Endothelial cell of umbilical vein (primary cell): ENCODE measurements around the gene LINGO4. TPM values are rescaled to one million over a fixed set of nuclear protein-coding genes. Genes with fewer than 3 reads are reported as not detected.

Experiments used
- BruUV-seq: library from RNA; stranded (reverse); fragments of 400-500 nt; replicated peaks from 2 replicates; lab custom pipeline; 2021; lab: Mats Ljungman, UMichigan
- CTCF ChIA-PET: fragments of 300-600, 350-600 bp; sonication (Branson Sonifier 250); formaldehyde crosslinking; loops from one replicate; lab custom pipeline; 2021; ENCODE audit warnings: antibody characterized with exemption, inconsistent platforms; lab: Charles Lee
- POLR2A ChIA-PET: fragments of 300-600, 350-600 bp; sonication (Branson Sonifier 250); formaldehyde crosslinking; loops from one replicate; lab custom pipeline; 2021; ENCODE audit warnings: antibody characterized with exemption, inconsistent platforms; lab: Charles Lee
- DNase-seq: peaks from one replicate; pipeline ENCODE4 v3.0.0-alpha.2; 2011; ENCODE audit warnings: low read depth, low spot score
- FAIRE-seq: peaks from 2 replicates; lab custom pipeline; 2011; peaks lifted over from hg19 to GRCh38; lab: Jason Lieb, UNC
- H2AFZ ChIP-seq: 2 replicates; pipeline ENCODE4 v1.6.0; 2012; ENCODE audit warnings: low read depth, low read length, control low read depth, inconsistent platforms
- H3K27ac ChIP-seq: 2 replicates; pipeline ENCODE4 v1.5.1; 2011; ENCODE audit warnings: low read depth, mild to moderate bottlenecking, control low read depth, low read length, moderate library complexity; ENCODE audit not compliant: insufficient read depth
- H3K27me3 ChIP-seq, 2 experiments: 2 replicates each; pipeline versions ENCODE4 v1.6.0 to v1.6.1; 2011; ENCODE audit warnings: low read length in 2 of 2, mixed read lengths in 1 of 2; ENCODE audit not compliant: control insufficient read depth in 2 of 2, insufficient read depth in 2 of 2
- H3K36me3 ChIP-seq, 2 experiments: 2 replicates in 1 of 2; 3 replicates in 1 of 2; pipeline ENCODE4 v1.5.1; 2011; ENCODE audit warnings: low read length in 2 of 2, mild to moderate bottlenecking in 1 of 2, moderate library complexity in 1 of 2; ENCODE audit not compliant: control insufficient read depth in 2 of 2, insufficient read depth in 2 of 2; ENCODE audit errors: extremely low read depth in 1 of 2
- H3K4me1 ChIP-seq: 3 replicates; pipeline ENCODE4 v1.5.1; 2011; ENCODE audit warnings: mild to moderate bottlenecking, low read length; ENCODE audit not compliant: control insufficient read depth, insufficient read depth; ENCODE audit errors: extremely low read depth
- H3K4me2 ChIP-seq: 2 replicates; pipeline ENCODE4 v1.6.1; 2011; ENCODE audit warnings: low read length, control low read depth, mixed read lengths; ENCODE audit not compliant: insufficient read depth
- H3K4me3 ChIP-seq, 3 experiments: fragments of 200-600 bp in 1 of 3; sonication (generic), shearing (Covaris generic) in 1 of 3; replicated peaks in 1 of 3; 2 replicates each; pipeline ENCODE4 v1.5.1; 2011 to 2016; ENCODE audit warnings: control low read depth in 3 of 3, low read length in 3 of 3, mild to moderate bottlenecking in 2 of 3, inconsistent platforms in 1 of 3, low read depth in 1 of 3, moderate library complexity in 1 of 3; ENCODE audit not compliant: insufficient read depth in 1 of 3
- H3K79me2 ChIP-seq: 2 replicates; pipeline ENCODE4 v1.6.0; 2012; ENCODE audit warnings: low read length, inconsistent platforms; ENCODE audit not compliant: control insufficient read depth, insufficient read depth
- H3K9ac ChIP-seq: replicated peaks from 2 replicates; pipeline ENCODE3; 2011; ENCODE audit warnings: low read length, control low read depth; ENCODE audit not compliant: insufficient read depth; ENCODE audit errors: extremely low read depth
- H3K9me1 ChIP-seq: replicated peaks from 3 replicates; pipeline ENCODE4 v1.6.0; 2011; ENCODE audit warnings: mild to moderate bottlenecking, low read length; ENCODE audit not compliant: control insufficient read depth, insufficient read depth; ENCODE audit errors: extremely low read depth
- H3K9me3 ChIP-seq: replicated peaks from 2 replicates; pipeline ENCODE4 v1.5.1; 2012; ENCODE audit warnings: low read length, inconsistent platforms; ENCODE audit not compliant: control insufficient read depth, insufficient read depth
- H4K20me1 ChIP-seq: replicated peaks from 2 replicates; pipeline ENCODE3; 2011; ENCODE audit warnings: mild to moderate bottlenecking, low read length; ENCODE audit not compliant: control insufficient read depth, insufficient read depth; ENCODE audit errors: extremely low read depth
- EZH2 ChIP-seq: IDR thresholded peaks from 2 replicates; pipeline ENCODE4 v1.6.1; 2012; ENCODE audit warnings: borderline replicate concordance, low read depth, mild to moderate bottlenecking, moderate library complexity, low read length, inconsistent platforms; ENCODE audit not compliant: severe bottlenecking
- FOS ChIP-seq: IDR thresholded peaks from 2 replicates; pipeline ENCODE4 v1.6.1; 2011; ENCODE audit warnings: mild to moderate bottlenecking, low read length, moderate library complexity, borderline replicate concordance; ENCODE audit not compliant: insufficient read depth
- GATA2 ChIP-seq: IDR thresholded peaks from 2 replicates; pipeline ENCODE4 v1.7.0; 2011; ENCODE audit warnings: low read depth, mild to moderate bottlenecking, moderate library complexity, mixed read lengths, low read length; ENCODE audit not compliant: insufficient read length, insufficient read depth
- JUN ChIP-seq: IDR thresholded peaks from 2 replicates; pipeline ENCODE4 v1.6.1; 2011; ENCODE audit warnings: borderline replicate concordance, low read depth; ENCODE audit not compliant: insufficient read length, insufficient read depth
- MYC ChIP-seq: IDR thresholded peaks from one replicate; pipeline ENCODE4 v1.6.1; 2011; ENCODE audit warnings: mild to moderate bottlenecking, low read depth, low read length
- POLR2A ChIP-seq: IDR thresholded peaks from 2 replicates; pipeline ENCODE4 v1.6.1; 2012; ENCODE audit warnings: low read depth, mild to moderate bottlenecking, control low read depth, low read length
- POLR2AphosphoS5 ChIP-seq: IDR thresholded peaks from 2 replicates; pipeline ENCODE4 v1.6.1; 2012; ENCODE audit warnings: low read depth, mild to moderate bottlenecking, control low read depth, low read length, moderate library complexity; ENCODE audit not compliant: insufficient read depth
- dilution Hi-C: fragments of 300-500 bp; cut with MboI; formaldehyde crosslinking; loops from one replicate; pipeline ENCODE4 v1.15.0; 2019; ENCODE audit warnings: low sequenced_read_pairs; ENCODE audit not compliant: extremely low pct_ligation_motif_present
- intact Hi-C: fragments of 100-400 bp; cut with micrococcal nuclease; formaldehyde crosslinking; loops from one replicate; pipeline ENCODE4 v1.10.0; 2022
- polyA plus RNA-seq, 4 experiments: library from polyadenylated mRNA; depleted of rRNA in 3 of 4; stranded (reverse) in 3 of 4; unstranded in 1 of 4; fragments of >200 nt; gene quantifications; 2 replicates each; pipeline versions ENCODE4 v1.2.1 to v1.2.3, GENCODE V29; 2011 to 2012; ENCODE audit warnings: missing spikeins in 1 of 4
- total RNA-seq: library from RNA; stranded (reverse); gene quantifications from 2 replicates; pipeline ENCODE4 v1.2.3, GENCODE V29; 2021
- TF ChIP-seq, protein P1 (sequence below): IDR thresholded peaks from 2 replicates; pipeline ENCODE4 v1.6.1; 2011; ENCODE audit not compliant: insufficient read depth, insufficient read length
- TF ChIP-seq, protein P2 (sequence below), 2 donors: IDR thresholded peaks; 1 replicate in 1 of 2; 2 replicates in 1 of 2; pipeline ENCODE4 v1.5.1; 2011; ENCODE audit warnings: low read length in 2 of 2, mild to moderate bottlenecking in 2 of 2, moderate library complexity in 2 of 2, control low read depth in 1 of 2, inconsistent platforms in 1 of 2, low read depth in 1 of 2; ENCODE audit not compliant: insufficient read depth in 1 of 2; ENCODE audit errors: extremely low read depth in 1 of 2

Gene LINGO4
- total and polyA plus RNA-seq, 2 donors (not counting 3 experiments of a cell fraction or from before 2014, with no cell fraction given): not detected

DNA sequence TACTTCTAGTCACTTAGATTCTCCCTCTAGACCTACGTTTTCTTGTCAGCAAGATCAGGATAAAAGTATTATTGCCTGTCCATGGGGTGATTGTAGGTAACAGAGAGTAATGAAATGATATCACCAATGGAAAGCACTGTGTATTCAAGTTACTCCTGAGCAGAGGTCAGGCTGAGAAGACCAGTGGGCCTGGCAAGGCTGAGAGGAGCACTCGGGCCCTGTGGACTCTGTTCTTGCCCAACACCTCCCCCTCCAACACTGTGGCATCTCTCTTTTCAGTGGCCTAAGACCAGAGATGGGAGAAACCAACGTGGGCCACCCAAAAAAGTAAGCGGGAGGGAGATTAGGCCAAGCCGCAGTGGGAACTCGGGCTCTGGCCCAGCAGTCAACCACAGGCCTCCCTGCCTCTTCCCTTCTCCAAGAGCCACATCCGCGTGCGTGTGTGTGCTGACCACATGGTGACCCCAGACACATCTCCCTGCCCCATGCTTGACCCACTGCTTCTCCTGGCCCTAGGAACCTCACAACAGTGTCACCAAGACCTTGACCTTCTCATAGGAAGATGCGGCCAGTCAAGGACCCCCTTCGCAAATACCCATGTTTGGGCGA is 14.1 kb upstream of the LINGO4 start:
- Histone ChIP-seq H3K9me3 (no peaks in the 10 kb centered on the region), H4K20me1 (no peaks in the 10 kb centered on the region), H3K79me2 (no peaks in the 10 kb centered on the region), H3K27ac (no peak overlapping the region), H3K4me1 (no peaks in the 10 kb centered on the region), H2AFZ (no peak overlapping the region), H3K4me3 (no peak overlapping the region), H3K9ac (no peak overlapping the region), H3K27me3 (peaks cover 0 to 7% of the 10 kb centered on the region in 2 experiments), H3K4me2 (no peak overlapping the region), H3K36me3 (no peaks in the 10 kb centered on the region), H3K9me1 (no peaks in the 10 kb centered on the region)
- intact Hi-C loops (no loop called here), dilution Hi-C loops (no loop called here)
- FAIRE-seq (no peak), DNase-seq (no peak)
- no peak for TF ChIP-seq POLR2A
- TF ChIP-seq JUN: no peak
- TF ChIP-seq EZH2: no peak
- no peak for TF ChIP-seq GATA2
- no peak for TF ChIP-seq POLR2AphosphoS5
- CTCF ChIA-PET: interaction anchor here (1.1 kb wide), 1 partner anchor 17 kb away, joined by 4 read pairs; no protein-coding TSS in a partner anchor
- no TSS peak for BruUV-seq
- POLR2A ChIA-PET: no interaction called here

DNA sequence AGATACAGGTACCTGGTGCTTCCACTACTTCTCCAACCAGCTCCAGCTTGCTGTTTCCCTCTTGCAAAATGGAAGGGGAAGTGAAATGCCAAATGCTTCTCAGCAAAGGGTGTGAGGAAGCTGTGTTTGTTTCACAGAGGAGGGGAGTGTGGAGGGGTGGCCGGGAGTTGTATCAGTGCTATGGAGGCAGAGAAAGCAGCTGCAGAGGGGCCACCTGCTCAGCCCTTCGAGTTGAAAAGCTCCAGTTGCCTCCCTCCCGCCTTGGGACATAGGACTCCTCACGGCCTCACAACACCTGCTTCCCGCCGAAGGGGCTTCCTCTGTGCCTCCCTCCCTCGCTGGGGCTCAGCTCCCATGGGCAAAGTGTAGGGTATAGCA is 12.1 kb upstream of the LINGO4 start:
- Histone ChIP-seq H4K20me1 (no peaks in the 10 kb centered on the region), H3K27ac (no peak overlapping the region), H3K9me3 (no peaks in the 10 kb centered on the region), H3K27me3 (peaks cover 0 to 3% of the 10 kb centered on the region in 2 experiments), H3K4me3 (no peak overlapping the region), H3K36me3 (no peaks in the 10 kb centered on the region), H3K9ac (no peak overlapping the region), H2AFZ (no peak overlapping the region), H3K4me2 (no peak overlapping the region), H3K9me1 (no peaks in the 10 kb centered on the region), H3K79me2 (no peaks in the 10 kb centered on the region), H3K4me1 (no peaks in the 10 kb centered on the region)
- DNase-seq: no peak
- no peak for FAIRE-seq
- ChIA-PET CTCF (interaction anchor here (2.0 kb wide), 1 partner anchor 15 kb away, joined by 7 read pairs; no protein-coding TSS in a partner anchor), POLR2A (interaction anchor here (0.6 to 0.7 kb wide), 2 partner anchors 39 to 89 kb away, joined by 3 to 5 read pairs; no protein-coding TSS in a partner anchor)
- BruUV-seq: no TSS peak
- no peak for TF ChIP-seq GATA2
- TF ChIP-seq POLR2AphosphoS5: no peak
- TF ChIP-seq, protein P1, sequence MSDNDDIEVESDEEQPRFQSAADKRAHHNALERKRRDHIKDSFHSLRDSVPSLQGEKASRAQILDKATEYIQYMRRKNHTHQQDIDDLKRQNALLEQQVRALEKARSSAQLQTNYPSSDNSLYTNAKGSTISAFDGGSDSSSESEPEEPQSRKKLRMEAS: no peak
- TF ChIP-seq JUN: no peak
- TF ChIP-seq, protein P2, sequence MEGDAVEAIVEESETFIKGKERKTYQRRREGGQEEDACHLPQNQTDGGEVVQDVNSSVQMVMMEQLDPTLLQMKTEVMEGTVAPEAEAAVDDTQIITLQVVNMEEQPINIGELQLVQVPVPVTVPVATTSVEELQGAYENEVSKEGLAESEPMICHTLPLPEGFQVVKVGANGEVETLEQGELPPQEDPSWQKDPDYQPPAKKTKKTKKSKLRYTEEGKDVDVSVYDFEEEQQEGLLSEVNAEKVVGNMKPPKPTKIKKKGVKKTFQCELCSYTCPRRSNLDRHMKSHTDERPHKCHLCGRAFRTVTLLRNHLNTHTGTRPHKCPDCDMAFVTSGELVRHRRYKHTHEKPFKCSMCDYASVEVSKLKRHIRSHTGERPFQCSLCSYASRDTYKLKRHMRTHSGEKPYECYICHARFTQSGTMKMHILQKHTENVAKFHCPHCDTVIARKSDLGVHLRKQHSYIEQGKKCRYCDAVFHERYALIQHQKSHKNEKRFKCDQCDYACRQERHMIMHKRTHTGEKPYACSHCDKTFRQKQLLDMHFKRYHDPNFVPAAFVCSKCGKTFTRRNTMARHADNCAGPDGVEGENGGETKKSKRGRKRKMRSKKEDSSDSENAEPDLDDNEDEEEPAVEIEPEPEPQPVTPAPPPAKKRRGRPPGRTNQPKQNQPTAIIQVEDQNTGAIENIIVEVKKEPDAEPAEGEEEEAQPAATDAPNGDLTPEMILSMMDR (IDR thresholded peaks at IDR 0.05; ENCODE audit: extremely low read depth in 1 of 2, insufficient read depth in 1 of 2, low read depth in 1 of 2, low read length in 2 of 2): no peak
- TF ChIP-seq FOS: no peak
- TF ChIP-seq MYC: no peak
- no peak for TF ChIP-seq EZH2
- TF ChIP-seq POLR2A: no peak
- dilution Hi-C loops (no loop called here), intact Hi-C loops (no loop called here)
